ENCODE data around the gene TOMM7.

Gene TOMM7

GRCh38 chr7:22822486-22823141, at the start of gene TOMM7:
TSS of gene TOMM7 (minus strand) at chr7:22822849. CDS start at chr7:22822779, 70 bp downstream.
- DNase-seq (ENCODE audit: low read depth in 4 of 4, low spot score in 1 of 4): peak; percentile 67 to 82 (median 74)

- DNase-seq (ENCODE audit: low read depth in 4 of 4, low spot score in 1 of 4): no peak
Measured at GRCh38 chr7:22872096-22872807, 49.6 kb upstream of the TOMM7 start.

- no peak for DNase-seq (ENCODE audit: low read depth in 4 of 4, low spot score in 1 of 4)
Measured at GRCh38 chr7:22871661-22872060, 49.0 kb upstream of the TOMM7 start.

DNA sequence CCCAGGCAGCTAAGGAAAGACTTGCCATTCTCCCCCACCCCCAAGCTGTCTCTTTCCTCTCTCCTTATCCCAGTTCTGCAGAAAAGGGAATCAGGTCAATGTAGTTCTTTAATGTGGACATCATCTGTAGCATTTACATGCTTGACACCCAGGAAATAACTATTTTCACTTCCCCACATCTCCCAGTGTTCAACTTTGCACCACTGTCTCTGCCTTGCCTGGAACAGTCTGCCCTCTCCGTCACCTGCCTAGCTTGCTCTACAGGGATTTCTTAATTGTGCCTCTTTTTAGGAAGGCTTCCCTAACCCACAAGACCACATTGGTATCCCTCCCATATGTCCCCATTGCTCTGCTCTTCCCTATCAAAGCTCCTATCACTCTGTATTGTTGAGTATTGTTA, 45.9 kb upstream of the TOMM7 start:
- DNase-seq (ENCODE audit: low read depth in 4 of 4, low spot score in 1 of 4): no peak

GRCh38 chr7:22867589-22867988, 44.9 kb upstream of the TOMM7 start:
- no peak for DNase-seq (ENCODE audit: low read depth in 4 of 4, low spot score in 1 of 4)

DNA sequence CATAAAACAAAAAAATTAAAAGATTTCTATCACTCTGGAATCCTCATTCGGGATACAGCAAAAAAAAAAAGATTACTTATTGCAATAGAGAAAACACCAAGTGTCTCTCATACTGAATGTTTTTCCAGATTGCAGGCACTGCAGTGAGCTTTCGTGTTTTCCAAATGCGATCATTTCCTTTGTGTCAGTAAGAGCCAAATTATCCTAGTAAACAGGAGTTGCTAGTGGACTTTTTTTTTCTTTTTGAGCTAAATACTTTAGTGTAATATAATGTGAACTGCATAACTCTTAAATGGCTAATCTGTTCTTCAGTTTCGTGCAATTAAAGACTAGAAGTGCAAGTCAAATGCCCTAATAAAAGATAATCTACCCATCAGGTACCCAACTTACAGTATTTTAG, 44.4 kb upstream of the TOMM7 start:
- no peak for DNase-seq (ENCODE audit: low read depth in 4 of 4, low spot score in 1 of 4)

- no peak for DNase-seq (ENCODE audit: low read depth in 4 of 4, low spot score in 1 of 4)
Measured at GRCh38 chr7:22865602-22865960, 42.9 kb upstream of the TOMM7 start.

DNA sequence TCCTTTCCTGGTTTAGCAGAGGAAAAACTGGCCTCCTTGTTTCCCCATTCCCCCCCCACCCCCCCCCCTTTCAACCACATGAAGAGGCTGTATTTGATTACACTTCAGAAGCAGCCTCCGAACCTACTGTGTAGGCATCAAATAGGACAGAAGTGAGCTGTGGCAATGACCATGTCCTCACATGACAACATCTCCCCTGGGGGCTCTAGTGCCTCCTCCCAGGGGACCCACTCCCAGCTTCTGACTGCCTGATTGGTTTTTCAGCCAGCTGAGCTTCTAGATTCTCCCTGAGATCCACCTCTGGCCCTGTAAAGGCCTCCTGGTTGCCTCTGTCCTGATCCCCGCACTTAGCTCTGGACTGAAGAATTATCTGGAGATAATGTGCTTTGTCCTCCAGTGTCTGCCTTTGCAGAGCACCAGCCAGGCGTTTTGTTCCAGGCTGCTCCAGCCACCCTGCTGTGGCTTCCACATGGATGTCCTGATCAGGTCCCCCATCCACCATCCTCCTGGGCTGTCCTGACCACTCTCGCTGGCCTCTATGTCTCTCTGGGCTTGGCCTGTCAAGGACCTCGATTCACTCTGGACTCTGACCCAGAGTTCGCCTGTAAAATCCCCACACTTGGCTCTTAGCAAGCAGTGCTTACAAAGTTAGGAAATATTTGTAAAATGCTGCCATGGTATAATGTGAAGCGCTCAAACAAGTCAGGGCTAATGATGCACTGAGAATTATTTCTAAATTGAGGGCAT, 42.4 kb upstream of the TOMM7 start:
- DNase-seq (ENCODE audit: low read depth in 4 of 4, low spot score in 1 of 4): no peak

DNA sequence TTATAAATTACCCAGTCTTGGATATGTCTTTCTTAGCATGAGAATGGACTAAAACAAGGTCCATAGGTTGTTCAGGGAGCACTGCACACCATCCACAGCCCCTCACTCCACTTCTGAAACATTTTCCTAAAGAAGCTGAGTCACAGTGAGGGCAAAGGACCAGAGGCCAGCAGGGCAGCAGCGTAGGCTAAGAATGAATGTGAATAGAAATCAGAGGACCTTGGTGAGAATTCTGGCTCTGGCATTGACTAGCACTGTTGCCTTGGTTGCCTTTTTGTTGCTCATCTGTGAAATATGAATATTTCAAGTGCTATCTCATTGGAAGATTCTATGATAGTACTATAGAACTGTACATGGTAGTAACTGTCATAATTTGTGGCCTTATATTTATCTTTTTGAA, 41.7 kb upstream of the TOMM7 start:
- no peak for DNase-seq (ENCODE audit: low read depth in 4 of 4, low spot score in 1 of 4)

GRCh38 chr7:22863156-22863899, 40.7 kb upstream of the TOMM7 start:
- no peak for DNase-seq (ENCODE audit: low read depth in 4 of 4, low spot score in 1 of 4)

GRCh38 chr7:22861576-22861975, 38.9 kb upstream of the TOMM7 start:
- DNase-seq (ENCODE audit: low read depth in 4 of 4, low spot score in 1 of 4): no peak

- no peak for DNase-seq (ENCODE audit: low read depth in 4 of 4, low spot score in 1 of 4)
Measured at GRCh38 chr7:22860784-22861482, 38.3 kb upstream of the TOMM7 start.

DNA sequence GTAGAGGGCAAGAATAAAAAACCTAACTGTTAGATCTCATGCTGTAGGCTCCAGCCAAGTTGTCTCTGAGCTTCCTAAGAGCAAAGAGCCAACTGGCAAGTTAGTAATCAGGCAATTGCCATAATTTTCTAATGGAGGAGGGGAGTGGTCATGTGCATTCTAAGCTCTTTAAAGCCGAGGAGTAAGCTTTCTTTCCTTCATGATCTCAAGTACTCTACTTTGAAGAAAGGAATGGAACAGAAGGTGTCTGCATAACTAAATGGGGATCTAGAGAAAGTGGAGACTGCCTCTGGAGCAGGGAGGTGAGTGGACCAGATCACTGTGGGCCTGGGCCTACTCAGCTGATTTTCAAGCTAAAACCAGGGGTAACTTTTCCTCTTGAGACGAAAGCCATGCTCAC, 37.7 kb upstream of the TOMM7 start:
- DNase-seq (ENCODE audit: low read depth in 4 of 4, low spot score in 1 of 4): no peak

- no peak for DNase-seq (ENCODE audit: low read depth in 4 of 4, low spot score in 1 of 4)
Measured at GRCh38 chr7:22859641-22860290, 37.1 kb upstream of the TOMM7 start.

DNA sequence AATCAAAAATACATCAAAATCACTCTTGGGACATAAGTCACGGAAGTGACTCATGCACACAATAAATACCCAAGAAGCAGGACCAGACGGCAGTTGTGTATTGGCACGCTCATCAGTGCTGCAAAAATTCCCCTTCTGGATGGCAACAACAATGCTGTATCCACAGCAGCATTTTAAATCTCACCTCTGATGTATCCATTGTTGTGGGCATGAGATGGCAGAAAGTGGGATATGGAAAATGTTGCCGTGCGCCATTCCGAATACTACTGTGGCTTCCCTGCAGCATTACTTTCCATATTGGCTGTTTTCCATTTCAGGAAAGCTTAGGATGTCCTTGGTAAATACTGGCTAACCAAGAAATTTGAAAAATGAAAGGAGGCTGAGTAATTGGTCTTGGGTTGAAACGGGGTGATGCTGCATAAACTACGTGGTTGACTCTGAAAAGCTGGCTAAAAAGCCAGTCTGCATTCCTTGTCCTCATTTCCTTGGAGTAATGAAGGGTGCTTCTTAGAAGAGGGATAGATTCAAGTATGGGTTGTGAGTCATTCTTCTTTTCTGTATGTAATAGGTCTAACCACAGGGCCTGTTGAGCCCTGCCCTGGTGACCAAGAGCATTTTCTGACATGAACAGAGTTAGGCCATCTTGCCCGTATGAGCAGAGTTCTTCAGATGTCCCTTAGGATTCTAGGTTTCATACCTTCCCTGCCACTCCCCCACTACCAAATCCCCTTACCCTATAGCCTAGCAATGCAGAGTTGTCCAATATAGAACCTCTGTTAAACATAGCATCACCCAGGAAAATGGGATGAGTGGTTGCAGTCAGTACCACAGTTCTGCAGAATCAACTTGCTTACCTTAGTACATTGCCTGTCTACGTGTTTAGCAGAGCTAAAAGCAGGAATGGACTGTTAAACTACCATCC, 36.3 kb upstream of the TOMM7 start:
- no peak for DNase-seq (ENCODE audit: low read depth in 4 of 4, low spot score in 1 of 4)

GRCh38 chr7:22858274-22858639, 35.6 kb upstream of the TOMM7 start:
- no peak for DNase-seq (ENCODE audit: low read depth in 4 of 4, low spot score in 1 of 4)

DNA sequence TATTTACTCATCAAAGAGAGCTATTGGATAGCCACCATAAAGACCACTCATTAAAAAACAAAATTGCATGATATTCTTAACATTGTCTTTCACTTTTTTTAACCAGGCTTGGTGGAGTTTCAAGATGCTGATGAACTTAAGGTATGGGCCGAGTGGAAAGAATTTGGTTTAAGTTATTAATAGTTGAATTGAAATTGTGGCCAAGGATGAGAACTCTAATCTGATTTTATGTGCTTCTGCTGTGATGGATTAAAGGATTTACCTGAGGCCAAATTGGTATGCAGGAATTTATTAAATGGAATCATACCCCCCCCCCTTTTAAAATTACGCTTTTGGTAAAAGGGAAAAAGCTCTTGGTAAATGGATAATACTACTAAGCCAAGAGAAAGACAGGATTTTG, 33.8 kb upstream of the TOMM7 start:
- DNase-seq (ENCODE audit: low read depth in 4 of 4, low spot score in 1 of 4): no peak

DNA sequence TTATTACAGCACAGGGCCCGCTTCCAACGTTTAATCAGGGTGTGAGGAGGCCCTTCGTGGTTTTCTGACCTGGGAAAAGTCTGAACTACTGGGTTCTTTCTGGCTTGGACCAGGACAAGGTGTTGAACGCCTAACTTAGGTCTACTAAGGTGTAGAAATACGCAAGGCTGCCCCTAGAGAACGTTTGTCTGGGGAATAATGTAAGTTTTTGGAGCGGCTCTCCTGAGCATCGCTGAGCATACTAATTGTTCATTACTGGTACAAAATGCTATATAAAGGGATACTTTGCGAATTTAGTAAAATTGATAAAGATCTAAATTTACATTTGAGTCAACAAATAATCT, 32.4 kb upstream of the TOMM7 start:
- DNase-seq (ENCODE audit: low read depth in 4 of 4, low spot score in 1 of 4): no peak

- peak; percentile 59 to 79 (median 74) for DNase-seq (ENCODE audit: low read depth in 4 of 4, low spot score in 1 of 4)
Measured at GRCh38 chr7:22854158-22855048, 31.8 kb upstream of the TOMM7 start.

Data from stimulated activated CD4-positive, alpha-beta T cell treated with anti-CD3 and anti-CD28 coated beads, Interleukin-1b, Interleukin-23, amount 100 ng/mL, for 24 hours (primary cell).